Hepatocyte (in vitro differentiated cells): Measurements from ENCODE around the gene CHODL. TPM values are rescaled to one million over a fixed set of nuclear protein-coding genes. Genes with fewer than 3 reads are reported as not detected.
A peak's percentile ranks its signal among the peaks of the same experiment; 100 is the strongest.

Experiments used
- DNase-seq: peaks from one replicate; pipeline ENCODE4 v3.0.0-alpha.2; 2016; ENCODE audit warnings: low spot score
- H2AFZ ChIP-seq: fragments of 200-600 bp; sonication (generic); 2 replicates; pipeline ENCODE4 v1.6.0; 2016; ENCODE audit warnings: antibody characterized with exemption, mild to moderate bottlenecking
- H3K27ac ChIP-seq: fragments of 200-600 bp; sonication (generic); 2 replicates; pipeline ENCODE4 v1.5.1; 2016; ENCODE audit warnings: mild to moderate bottlenecking
- H3K27me3 ChIP-seq: fragments of 200-600 bp; sonication (generic); 2 replicates; pipeline ENCODE4 v1.6.1; 2016
- H3K36me3 ChIP-seq: fragments of 200-600 bp; sonication (generic); replicated peaks from 2 replicates; pipeline ENCODE4 v1.5.1; 2016; ENCODE audit warnings: low read depth; ENCODE audit not compliant: insufficient read depth
- H3K4me1 ChIP-seq: fragments of 200-600 bp; sonication (generic); 2 replicates; pipeline ENCODE4 v1.5.1; 2016; ENCODE audit warnings: mild to moderate bottlenecking, moderate library complexity; ENCODE audit not compliant: insufficient read depth
- H3K4me2 ChIP-seq: fragments of 200-600 bp; sonication (generic); 2 replicates; pipeline ENCODE4 v1.6.0; 2016
- H3K4me3 ChIP-seq: fragments of 200-600 bp; sonication (generic); 2 replicates; pipeline ENCODE4 v1.5.1; 2016; ENCODE audit warnings: mild to moderate bottlenecking
- H3K79me2 ChIP-seq: fragments of 200-600 bp; sonication (generic); 2 replicates; pipeline ENCODE4 v1.6.0; 2017; ENCODE audit warnings: mild to moderate bottlenecking
- H3K9me2 ChIP-seq: fragments of 200-600 bp; sonication (generic); replicated peaks from 2 replicates; pipeline ENCODE4 v1.6.0; 2017; ENCODE audit warnings: mild to moderate bottlenecking; ENCODE audit not compliant: insufficient read depth
- H3K9me3 ChIP-seq: fragments of 200-600 bp; sonication (generic); 2 replicates; pipeline ENCODE4 v1.5.1; 2016; ENCODE audit warnings: low read depth, mild to moderate bottlenecking
- H4K20me1 ChIP-seq: fragments of 200-600 bp; sonication (generic); 2 replicates; pipeline ENCODE4 v1.6.0; 2016; ENCODE audit warnings: mild to moderate bottlenecking; ENCODE audit not compliant: insufficient read depth, poor library complexity, severe bottlenecking
- CTCF ChIP-seq: fragments of 200-600 bp; sonication (generic); IDR thresholded peaks from 2 replicates; pipeline ENCODE4 v1.5.1; 2016; ENCODE audit warnings: antibody characterized with exemption, mild to moderate bottlenecking; ENCODE audit not compliant: poor library complexity
- EZH2 ChIP-seq: fragments of 200-600 bp; sonication (generic); IDR thresholded peaks from 2 replicates; pipeline ENCODE4 v1.6.1; 2016; ENCODE audit warnings: antibody characterized with exemption, mild to moderate bottlenecking, borderline replicate concordance
- EZH2phosphoT487 ChIP-seq: fragments of 200-600 bp; sonication (generic); IDR thresholded peaks from one replicate; pipeline ENCODE4 v1.6.1; 2018; ENCODE audit warnings: antibody characterized with exemption, mild to moderate bottlenecking, low read depth, moderate library complexity; ENCODE audit not compliant: unreplicated experiment, severe bottlenecking
- WGBS: methylation state at CpG from one replicate; pipeline ENCODE4 v1.1.6; 2016; ENCODE audit warnings: low lambda C conversion rate; ENCODE audit errors: missing lambda C conversion rate; 5-methylcytosine and 5-hydroxymethylcytosine counted together
- polyA plus RNA-seq: library from polyadenylated mRNA; unstranded; fragments of >200 nt; fragmentation: Nextera tagmentation; extraction: Ambion mirVana; gene quantifications from 2 replicates; pipeline ENCODE4 v1.2.1, GENCODE V29; 2016
- total RNA-seq: library from RNA; depleted of rRNA; stranded (reverse); fragments of >200 nt; gene quantifications from 2 replicates; pipeline ENCODE4 v1.2.3, GENCODE V29; 2014

The CHODL gene
- total RNA-seq (0.73 and 1.2 TPM in 2 replicates), polyA plus RNA-seq (0.31 and 0.39 TPM in 2 replicates)

GRCh38 chr21:18244671-18245463, at the start of gene CHODL:
Gene CHODL (plus strand): TSS chr21:18244833. CDS start chr21:18245224, 391 bp downstream.
- peak; percentile 26 for DNase-seq
- Histone ChIP-seq H3K36me3 (no peaks in the 10 kb centered on the region), H4K20me1 (no peaks in the 10 kb centered on the region), H3K4me3 (peak within 1 kb of the TSS; percentile 54), H2AFZ (peak within 1 kb of the TSS; percentile 74), H3K27ac (no peak within 1 kb of the TSS), H3K4me1 (no peaks in the 10 kb centered on the region), H3K4me2 (peak within 1 kb of the TSS; percentile 90), H3K9me3 (no peaks in the 10 kb centered on the region), H3K27me3 (peaks cover 60% of the 10 kb centered on the region), H3K9me2 (no peaks in the 10 kb centered on the region), H3K79me2 (no peaks in the 10 kb centered on the region)
- peak; percentile 64 for TF ChIP-seq EZH2
- TF ChIP-seq EZH2phosphoT487, result no peak
- no peak for TF ChIP-seq CTCF
- 4% methylated on average over 62 of the region's 72 CpGs for WGBS

GRCh38 chr21:18204931-18205330, 39.7 kb upstream of the CHODL start:
- Histone ChIP-seq H3K27ac (no peak overlapping the region), H3K4me1 (no peaks in the 10 kb centered on the region), H3K4me2 (no peak overlapping the region), H3K9me2 (no peaks in the 10 kb centered on the region), H4K20me1 (no peaks in the 10 kb centered on the region), H3K9me3 (peaks cover 4% of the 10 kb centered on the region), H3K36me3 (no peaks in the 10 kb centered on the region), H3K4me3 (no peak overlapping the region), H2AFZ (no peak overlapping the region), H3K27me3 (no peaks in the 10 kb centered on the region), H3K79me2 (no peaks in the 10 kb centered on the region)
- 84% methylated on average over 1 of the region's 1 CpG for WGBS
- TF ChIP-seq EZH2, result no peak
- no peak for TF ChIP-seq CTCF
- TF ChIP-seq EZH2phosphoT487, result no peak
- no peak for DNase-seq

- H2AFZ ChIP-seq, result no peak overlapping the region
- no peaks in the 10 kb centered on the region for H3K27me3 ChIP-seq
- H3K4me3 ChIP-seq, result no peak overlapping the region
- 57% methylated on average over 1 of the region's 1 CpG for WGBS
- H3K4me1 ChIP-seq, result no peaks in the 10 kb centered on the region
- H3K27ac ChIP-seq, result no peak overlapping the region
- TF ChIP-seq EZH2phosphoT487 (no peak), EZH2 (no peak), CTCF (no peak)
- H3K9me3 ChIP-seq, result no peaks in the 10 kb centered on the region
- H3K4me2 ChIP-seq, result no peak overlapping the region
- no peaks in the 10 kb centered on the region for H3K9me2 ChIP-seq
- H3K79me2 ChIP-seq, result no peaks in the 10 kb centered on the region
- H3K36me3 ChIP-seq, result no peaks in the 10 kb centered on the region
- no peak for DNase-seq
- H4K20me1 ChIP-seq, result no peaks in the 10 kb centered on the region
Observed at GRCh38 chr21:18218331-18218730, 26.3 kb upstream of the CHODL start.
